A549 (cell line): ENCODE results near the gene UBQLN2. TPM values are rescaled to one million over a fixed set of nuclear protein-coding genes. Genes with fewer than 3 reads are reported as not detected.
A peak's percentile ranks its signal among the peaks of the same experiment; 100 is the strongest.
"Not testable (repeated sequence)": the region's sequence is repeated elsewhere in the genome, so short reads cannot be mapped to it uniquely, and the experiment has no call there.

Experiments
- ATAC-seq, 2 experiments: fragments of 200-7000 bp in 1 of 2; fragments of >200 bp in 1 of 2; cut with Nextera tagmentation in 1 of 2; cut with Tn5 transposase in 1 of 2; 3 replicates each; pipeline versions ENCODE4 v1.8.0 to v1.9.1; 2018 to 2020; ENCODE audit warnings: mild to moderate bottlenecking in 1 of 2, moderate library complexity in 1 of 2
- CTCF ChIA-PET: fragments of 300-600 bp; sonication (Branson Sonifier 250); formaldehyde crosslinking; extraction: SDS; loops from one replicate; lab custom pipeline; 2021; ENCODE audit warnings: antibody characterized with exemption, inconsistent platforms; lab: Yijun Ruan, JAX
- POLR2A ChIA-PET: fragments of 350-600 bp; formaldehyde crosslinking; extraction: SDS; loops from one replicate; lab custom pipeline; 2021; ENCODE audit warnings: antibody characterized with exemption, inconsistent platforms; lab: Yijun Ruan, JAX
- DNase-seq, 2 experiments: peaks; one replicate each; pipeline versions ENCODE4 v3.0.0 to v3.0.0-alpha.2; 2011 to 2016; ENCODE audit warnings: low read depth in 1 of 2, low spot score in 1 of 2
- FAIRE-seq: peaks from 2 replicates; lab custom pipeline; 2011; peaks lifted over from hg19 to GRCh38; lab: Jason Lieb, UNC
- H3K27ac ChIP-seq, 2 experiments: fragments of >200 bp; sonication (Bioruptor Twin); formaldehyde crosslinking; 3 replicates each; pipeline ENCODE4 v1.5.1; 2016 to 2017
- H3K4me1 ChIP-seq: fragments of >200 bp; sonication (Bioruptor Twin); formaldehyde crosslinking; 3 replicates; pipeline ENCODE4 v1.6.1; 2016
- H3K4me2 ChIP-seq: fragments of >200 bp; sonication (Bioruptor Twin); formaldehyde crosslinking; 3 replicates; pipeline ENCODE4 v1.6.1; 2016
- H3K4me3 ChIP-seq: fragments of >200 bp; sonication (Bioruptor Twin); formaldehyde crosslinking; 3 replicates; pipeline ENCODE4 v1.5.1; 2016
- H3K9me3 ChIP-seq: fragments of >200 bp; sonication (Bioruptor Twin); formaldehyde crosslinking; 3 replicates; pipeline ENCODE4 v1.6.1; 2016
- BHLHE40 ChIP-seq: IDR thresholded peaks from 2 replicates; pipeline ENCODE4 v1.6.1; 2012; ENCODE audit warnings: low read depth, low read length, inconsistent platforms
- CBX2 ChIP-seq: fragments of 200-600 bp; sonication (generic); IDR thresholded peaks from 2 replicates; pipeline ENCODE4 v1.6.1; 2016; ENCODE audit warnings: low read depth, mild to moderate bottlenecking, borderline replicate concordance
- CHD2 ChIP-seq: fragments of 150-350 bp; IDR thresholded peaks from 2 replicates; pipeline ENCODE4 v1.6.1; 2014; ENCODE audit warnings: low read length; ENCODE audit not compliant: partially characterized antibody
- ESRRA ChIP-seq: fragments of 150-350 bp; IDR thresholded peaks from 2 replicates; pipeline ENCODE4 v1.6.1; 2014; ENCODE audit warnings: mild to moderate bottlenecking, low read length, borderline replicate concordance
- FOXS1 ChIP-seq: fragments of 250-450 bp; sonication (Bioruptor Pico); IDR thresholded peaks from 2 replicates; pipeline ENCODE4 v1.5.0; 2020; ENCODE audit warnings: mild to moderate bottlenecking, moderate library complexity
- JUN ChIP-seq, 2 experiments: fragments of >200 bp; sonication (Bioruptor Twin); formaldehyde crosslinking; IDR thresholded peaks; 2 replicates in 1 of 2; 3 replicates in 1 of 2; pipeline ENCODE4 v1.6.1; 2016 to 2017
- JUNB ChIP-seq: fragments of >200 bp; sonication (Bioruptor Twin); formaldehyde crosslinking; IDR thresholded peaks from 2 replicates; pipeline ENCODE4 v1.6.1; 2016
- PHF8 ChIP-seq: fragments of 200-600 bp; sonication (generic); IDR thresholded peaks from 2 replicates; pipeline ENCODE4 v1.6.1; 2016; ENCODE audit warnings: low read depth, mild to moderate bottlenecking, antibody characterized with exemption, moderate library complexity, borderline replicate concordance
- POLR2A ChIP-seq: IDR thresholded peaks from 2 replicates; pipeline ENCODE4 v1.6.1; 2012; ENCODE audit warnings: mild to moderate bottlenecking, low read length
- POLR2AphosphoS2 ChIP-seq: conservative IDR thresholded peaks from 2 replicates; pipeline ENCODE4 v1.6.1; 2012; ENCODE audit warnings: low read length, improper control_type of control experiment, inconsistent platforms
- RAD21 ChIP-seq, 2 experiments: fragments of >200 bp in 1 of 2; sonication (Bioruptor Twin) in 1 of 2; formaldehyde crosslinking in 1 of 2; IDR thresholded peaks in 1 of 2; conservative IDR thresholded peaks in 1 of 2; 2 replicates in 1 of 2; 3 replicates in 1 of 2; pipeline ENCODE4 v1.6.1; 2012 to 2018; ENCODE audit warnings: inconsistent platforms in 1 of 2
- RARB ChIP-seq: fragments of 250-450 bp; sonication (Bioruptor Pico); IDR thresholded peaks from 2 replicates; pipeline ENCODE4 v1.8.0; 2021; ENCODE audit warnings: mild to moderate bottlenecking, moderate library complexity
- TFCP2L1 ChIP-seq: fragments of 250-450 bp; sonication (Bioruptor Pico); IDR thresholded peaks from 2 replicates; pipeline ENCODE4 v1.5.0; 2021; ENCODE audit warnings: mild to moderate bottlenecking
- TP53 ChIP-seq: fragments of 250-450 bp; sonication (Bioruptor Pico); IDR thresholded peaks from 2 replicates; pipeline ENCODE4 v1.5.0; 2021; ENCODE audit warnings: mild to moderate bottlenecking, moderate library complexity
- WGBS: methylation state at CpG from one replicate; pipeline ENCODE4 v1.1.6; 2017; ENCODE audit errors: missing lambda C conversion rate; 5-methylcytosine and 5-hydroxymethylcytosine counted together
- polyA minus RNA-seq: library from RNA; depleted of rRNA, polyadenylated mRNA; stranded (reverse); fragments of >200 nt; gene quantifications from 2 replicates; pipeline ENCODE4 v1.2.3, GENCODE V29; 2011; rRNA and poly(A)+ RNA removed
- polyA plus RNA-seq, 4 experiments: library from polyadenylated mRNA; depleted of rRNA in 3 of 4; stranded (reverse); fragments of >200 nt; fragmentation: RNase III in 1 of 4; extraction: RNeasy Plus Mini Kit Qiagen cat#74134 plus additional on column Dnase treatment in 1 of 4; gene quantifications; 2 replicates in 3 of 4; 3 replicates in 1 of 4; pipeline ENCODE4 v1.2.3, GENCODE V29; 2011 to 2017
- TF ChIP-seq, protein P1 (sequence below): IDR thresholded peaks from 2 replicates; pipeline ENCODE4 v1.6.1; 2012; ENCODE audit warnings: low read depth, borderline replicate concordance
- TF ChIP-seq, protein P2 (sequence below): fragments of >200 bp; sonication (Bioruptor Twin); formaldehyde crosslinking; IDR thresholded peaks from 3 replicates; pipeline ENCODE4 v1.6.1; 2016
- TF ChIP-seq, protein P3 (sequence below): fragments of >200 bp; sonication (Bioruptor Twin); formaldehyde crosslinking; IDR thresholded peaks from 2 replicates; pipeline ENCODE4 v1.6.1; 2016
- TF ChIP-seq, protein P4 (sequence below): IDR thresholded peaks from 2 replicates; pipeline ENCODE4 v1.6.1; 2012

UBQLN2 gene
- polyA plus RNA-seq (2011; rRNA removed): 22.9 and 29.6 TPM in 2 replicates
- polyA plus RNA-seq (2012; cell fraction: cytosol; rRNA removed): 18.7 and 23.9 TPM in 2 replicates
- 21.7 and 25.0 TPM in 2 replicates for polyA plus RNA-seq (2012; cell fraction: nucleus; rRNA removed)
- polyA plus RNA-seq (2017; fragmentation: RNase III; extraction: RNeasy Plus Mini Kit Qiagen cat#74134 plus additional on column Dnase treatment): 17.3 to 20.4 TPM (median 19.8 TPM) in 3 replicates
- 45.0 and 46.2 TPM in 2 replicates for polyA minus RNA-seq

DNA sequence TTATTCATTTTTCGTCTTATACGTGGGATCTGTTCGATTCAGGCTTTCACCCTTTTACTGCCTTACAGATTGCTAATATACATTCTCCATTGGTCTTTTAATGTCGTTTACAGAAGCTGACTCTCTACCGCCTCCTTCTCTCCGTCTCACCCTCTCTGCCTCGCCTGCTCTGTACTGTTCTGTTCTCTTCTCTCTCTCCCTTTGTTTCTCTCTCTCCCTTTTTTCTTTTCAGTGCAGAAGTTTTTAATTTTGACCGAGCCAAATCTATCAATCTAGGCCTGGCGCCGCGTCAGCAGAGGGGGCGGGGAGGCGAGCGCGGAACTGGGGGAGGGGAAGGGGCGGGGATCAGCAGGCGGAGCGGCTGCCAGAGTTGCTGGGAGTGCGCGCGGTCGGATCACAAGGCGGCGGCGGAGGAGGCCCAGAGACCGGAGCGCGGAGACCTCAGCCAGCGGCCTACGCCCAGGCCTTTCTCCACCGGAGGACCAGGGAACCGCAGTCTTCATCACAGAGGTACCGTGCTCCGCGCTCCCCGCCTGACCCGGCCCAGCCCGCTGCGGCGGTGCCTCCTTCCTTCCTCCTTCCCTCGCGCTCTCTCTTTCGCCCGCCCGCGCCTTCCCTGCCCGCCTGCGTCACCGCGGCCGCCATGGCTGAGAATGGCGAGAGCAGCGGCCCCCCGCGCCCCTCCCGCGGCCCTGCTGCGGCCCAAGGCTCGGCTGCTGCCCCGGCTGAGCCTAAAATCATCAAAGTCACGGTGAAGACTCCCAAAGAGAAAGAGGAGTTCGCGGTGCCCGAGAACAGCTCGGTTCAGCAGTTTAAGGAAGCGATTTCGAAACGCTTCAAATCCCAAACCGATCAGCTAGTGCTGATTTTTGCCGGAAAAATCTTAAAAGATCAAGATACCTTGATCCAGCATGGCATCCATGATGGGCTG lies at the start of gene UBQLN2:
UBQLN2 (plus strand) TSS at position 397 of the 931 bp plus-strand sequence; CDS start at position 644, 247 bp downstream.
- ChIA-PET CTCF (no interaction called here), POLR2A (interaction anchor here (0.9 kb wide), 1 partner anchor 12 kb away, joined by 3 read pairs; no protein-coding TSS in a partner anchor)
- TF ChIP-seq POLR2AphosphoS2 (no peak), TFCP2L1 (CRISPR knock-in tag) (no peak), JUN (IDR thresholded peaks at IDR 0.05) (peak in 1 of 2 experiments; percentile 87; a peak in 3 of 5 replicates), BHLHE40 (no peak), PHF8 (peak; percentile 81; the same call in 1 of the 2 replicates), POLR2A (peak; percentile 79), JUNB (no peak), TP53 (no peak), ESRRA (no peak), CHD2 (peak; percentile 62)
- TF ChIP-seq, protein P1, sequence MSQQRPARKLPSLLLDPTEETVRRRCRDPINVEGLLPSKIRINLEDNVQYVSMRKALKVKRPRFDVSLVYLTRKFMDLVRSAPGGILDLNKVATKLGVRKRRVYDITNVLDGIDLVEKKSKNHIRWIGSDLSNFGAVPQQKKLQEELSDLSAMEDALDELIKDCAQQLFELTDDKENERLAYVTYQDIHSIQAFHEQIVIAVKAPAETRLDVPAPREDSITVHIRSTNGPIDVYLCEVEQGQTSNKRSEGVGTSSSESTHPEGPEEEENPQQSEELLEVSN: peak; percentile 57; the same call in 1 of the 2 replicates
- TF ChIP-seq, protein P2, sequence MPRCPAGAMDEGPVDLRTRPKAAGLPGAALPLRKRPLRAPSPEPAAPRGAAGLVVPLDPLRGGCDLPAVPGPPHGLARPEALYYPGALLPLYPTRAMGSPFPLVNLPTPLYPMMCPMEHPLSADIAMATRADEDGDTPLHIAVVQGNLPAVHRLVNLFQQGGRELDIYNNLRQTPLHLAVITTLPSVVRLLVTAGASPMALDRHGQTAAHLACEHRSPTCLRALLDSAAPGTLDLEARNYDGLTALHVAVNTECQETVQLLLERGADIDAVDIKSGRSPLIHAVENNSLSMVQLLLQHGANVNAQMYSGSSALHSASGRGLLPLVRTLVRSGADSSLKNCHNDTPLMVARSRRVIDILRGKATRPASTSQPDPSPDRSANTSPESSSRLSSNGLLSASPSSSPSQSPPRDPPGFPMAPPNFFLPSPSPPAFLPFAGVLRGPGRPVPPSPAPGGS: peak; percentile 74; the same call in 1 of the 3 replicates
- TF ChIP-seq, protein P3, sequence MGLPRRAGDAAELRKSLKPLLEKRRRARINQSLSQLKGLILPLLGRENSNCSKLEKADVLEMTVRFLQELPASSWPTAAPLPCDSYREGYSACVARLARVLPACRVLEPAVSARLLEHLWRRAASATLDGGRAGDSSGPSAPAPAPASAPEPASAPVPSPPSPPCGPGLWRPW: no peak
- TF ChIP-seq, protein P4, sequence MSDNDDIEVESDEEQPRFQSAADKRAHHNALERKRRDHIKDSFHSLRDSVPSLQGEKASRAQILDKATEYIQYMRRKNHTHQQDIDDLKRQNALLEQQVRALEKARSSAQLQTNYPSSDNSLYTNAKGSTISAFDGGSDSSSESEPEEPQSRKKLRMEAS: peak; percentile 67
- Histone ChIP-seq H3K27ac (peak within 1 kb of the TSS; percentile 95 to 99), H3K4me2 (peak within 1 kb of the TSS; percentile 93), H3K4me3 (peak within 1 kb of the TSS; percentile 70), H3K4me1 (peaks cover 24% of the 10 kb centered on the region; the same call in 2 of the 3 replicates), H3K9me3 (no peaks in the 10 kb centered on the region)
- DNase-seq: peak in 1 of 2 experiments; percentile 87
- FAIRE-seq: no peak
- ATAC-seq: peak; percentile 94
- 3% methylated on average over 32 of the region's 70 CpGs for whole genome bisulfite sequencing

DNA sequence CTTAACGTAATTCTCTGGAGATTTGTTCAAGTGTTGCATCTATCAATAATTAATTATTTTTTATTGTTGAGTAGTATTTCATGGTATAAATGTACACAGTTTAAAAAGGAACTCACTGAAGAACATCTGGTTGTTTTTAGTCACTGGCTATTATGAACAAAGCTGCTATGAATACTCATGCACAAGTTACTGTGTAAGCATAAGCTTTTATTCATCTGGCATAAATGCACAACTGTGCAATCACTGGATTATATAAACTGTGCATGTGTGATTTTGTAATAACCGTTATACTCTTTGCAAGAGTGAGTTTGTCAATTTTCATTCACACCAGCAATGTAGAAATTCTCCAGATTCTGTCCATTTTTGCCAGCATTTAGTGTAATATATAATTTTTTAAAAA lies 43.8 kb upstream of the UBQLN2 start:
- no peaks in the 10 kb centered on the region for H3K9me3 ChIP-seq
- no peak for ATAC-seq
- 3% methylated on average over 2 of the region's 2 CpGs for WGBS
- H3K27ac ChIP-seq: no peak overlapping the region
- H3K4me1 ChIP-seq: no peaks in the 10 kb centered on the region
- CTCF ChIA-PET: no interaction called here
- no peak for DNase-seq
- TF ChIP-seq RARB (CRISPR knock-in tag) (no peak), CBX2 (no peak), JUN (IDR thresholded peaks at IDR 0.05) (no peak), RAD21 (conservative IDR thresholded peaks at IDR 0.05 in 1 of 2, IDR thresholded peaks at IDR 0.05 in 1 of 2) (no peak), ESRRA (no peak), FOXS1 (no peak)
- no peak for FAIRE-seq
- H3K4me3 ChIP-seq: no peak overlapping the region
- POLR2A ChIA-PET: no interaction called here
- H3K4me2 ChIP-seq: no peak overlapping the region

DNA sequence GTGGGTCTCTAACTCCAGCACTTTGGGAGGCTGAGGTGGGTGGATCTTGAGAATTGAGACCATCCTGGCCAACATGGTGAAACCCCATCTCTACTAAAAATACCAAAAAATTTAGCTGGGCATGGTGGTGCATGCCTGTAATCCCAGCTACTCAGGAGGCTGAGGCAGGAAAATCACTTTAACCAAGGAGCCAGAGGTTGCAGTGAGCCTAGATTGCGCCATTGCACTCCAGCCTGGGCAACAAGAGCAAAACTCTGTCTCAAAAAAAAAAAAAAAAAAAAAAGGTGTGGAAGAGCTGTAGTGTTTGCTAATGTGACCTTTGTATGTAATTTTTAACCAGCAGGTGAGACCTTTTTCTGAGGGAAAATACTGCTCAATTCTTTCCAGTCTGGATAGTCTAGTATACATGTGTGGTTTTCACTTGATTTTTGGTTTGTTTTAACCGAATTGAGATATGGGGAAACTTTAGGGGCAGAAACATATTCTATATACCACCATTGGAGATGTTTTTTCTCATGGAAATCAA lies 33.9 kb upstream of the UBQLN2 start:
- H3K4me1 ChIP-seq, CTCF ChIA-PET, H3K4me3 ChIP-seq, POLR2A ChIA-PET, H3K27ac ChIP-seq, ATAC-seq, H3K4me2 ChIP-seq, DNase-seq, FAIRE-seq, H3K9me3 ChIP-seq: not testable (repeated sequence)
- WGBS: 0% methylated on average over 2 of the region's 2 CpGs
